ENCODE results near the gene MN1. TPM values are rescaled to one million over a fixed set of nuclear protein-coding genes. Genes with fewer than 3 reads are reported as not detected.

MN1 gene
- total RNA-seq, 3 donors from 2014 or later = 2.0 to 4.7 (median 3.2) TPM

- H3K27ac ChIP-seq = no peak overlapping the region
- H3K4me1 ChIP-seq = no peaks in the 10 kb centered on the region
- peak overlapping the region in 2 of 3 donors; percentile 10 to 19 for H3K4me3 ChIP-seq
- H3K27me3 ChIP-seq = no peaks in the 10 kb centered on the region
- DNase-seq (ENCODE audit: low spot score in 2 of 2) = no peak
- intact Hi-C loops (cut with DNase I; ENCODE audit: low total_unique reads) = no loop called here
- no peak for TF ChIP-seq POLR2AphosphoS5 (IDR thresholded peaks at IDR 0.05)
- TF ChIP-seq, protein P1, sequence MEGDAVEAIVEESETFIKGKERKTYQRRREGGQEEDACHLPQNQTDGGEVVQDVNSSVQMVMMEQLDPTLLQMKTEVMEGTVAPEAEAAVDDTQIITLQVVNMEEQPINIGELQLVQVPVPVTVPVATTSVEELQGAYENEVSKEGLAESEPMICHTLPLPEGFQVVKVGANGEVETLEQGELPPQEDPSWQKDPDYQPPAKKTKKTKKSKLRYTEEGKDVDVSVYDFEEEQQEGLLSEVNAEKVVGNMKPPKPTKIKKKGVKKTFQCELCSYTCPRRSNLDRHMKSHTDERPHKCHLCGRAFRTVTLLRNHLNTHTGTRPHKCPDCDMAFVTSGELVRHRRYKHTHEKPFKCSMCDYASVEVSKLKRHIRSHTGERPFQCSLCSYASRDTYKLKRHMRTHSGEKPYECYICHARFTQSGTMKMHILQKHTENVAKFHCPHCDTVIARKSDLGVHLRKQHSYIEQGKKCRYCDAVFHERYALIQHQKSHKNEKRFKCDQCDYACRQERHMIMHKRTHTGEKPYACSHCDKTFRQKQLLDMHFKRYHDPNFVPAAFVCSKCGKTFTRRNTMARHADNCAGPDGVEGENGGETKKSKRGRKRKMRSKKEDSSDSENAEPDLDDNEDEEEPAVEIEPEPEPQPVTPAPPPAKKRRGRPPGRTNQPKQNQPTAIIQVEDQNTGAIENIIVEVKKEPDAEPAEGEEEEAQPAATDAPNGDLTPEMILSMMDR (IDR thresholded peaks at IDR 0.05) = no peak
- no peak for TF ChIP-seq POLR2A (IDR thresholded peaks at IDR 0.05)
- no peaks in the 10 kb centered on the region for H3K9me3 ChIP-seq
- H3K36me3 ChIP-seq = no peaks in the 10 kb centered on the region
Measured at GRCh38 chr22:27776650-27776958, 25.0 kb downstream of the MN1 start.

DNA sequence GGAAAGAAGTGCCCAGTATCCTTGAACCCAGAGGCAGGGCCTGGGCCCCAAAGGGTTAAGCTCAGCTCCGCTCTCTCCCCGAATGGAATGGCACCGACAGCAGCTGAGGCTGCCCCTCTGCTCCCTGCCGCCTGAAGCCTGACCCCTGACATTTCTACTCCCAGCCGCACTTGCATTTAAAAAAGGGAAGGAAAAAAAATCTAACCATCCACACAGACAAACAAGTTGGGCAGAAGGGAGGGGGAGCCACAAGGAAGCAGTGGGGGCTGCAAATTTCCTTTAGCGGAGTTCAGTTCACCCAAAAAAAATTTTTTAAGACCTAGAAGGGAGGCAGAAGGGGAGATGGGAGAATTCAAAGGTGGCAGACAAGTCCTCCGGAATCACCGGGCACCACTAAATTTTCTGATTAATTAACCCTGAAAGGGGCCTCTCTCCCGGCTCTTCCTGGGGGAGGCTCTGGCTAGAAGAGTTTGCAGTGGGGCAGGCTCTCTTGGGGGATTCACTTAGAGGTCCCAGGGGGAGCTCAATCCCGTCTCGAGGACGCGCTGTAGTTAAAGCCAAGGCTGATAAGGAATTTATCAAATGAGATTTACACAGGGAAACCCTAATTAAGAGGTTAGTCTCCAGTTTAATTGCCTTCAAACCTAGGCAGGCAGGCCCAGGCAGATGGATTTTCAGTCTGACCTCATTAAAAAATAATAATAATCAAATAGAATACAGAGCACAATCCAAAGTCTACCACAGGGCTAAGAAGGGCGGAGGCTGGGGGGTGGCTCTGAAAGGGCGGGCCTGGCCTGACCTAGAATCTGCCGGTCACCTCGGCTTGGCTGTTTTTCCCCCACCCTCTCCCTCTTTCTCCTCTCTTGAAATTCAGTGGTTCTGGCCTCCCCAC lies 25.6 kb downstream of the MN1 start:
- no peaks in the 10 kb centered on the region for H3K36me3 ChIP-seq
- intact Hi-C loops (cut with DNase I; ENCODE audit: low total_unique reads) = no loop called here
- H3K27ac ChIP-seq = no peak overlapping the region
- H3K27me3 ChIP-seq = no peaks in the 10 kb centered on the region
- TF ChIP-seq POLR2AphosphoS5 (IDR thresholded peaks at IDR 0.05) (no peak), POLR2A (IDR thresholded peaks at IDR 0.05) (no peak)
- TF ChIP-seq, protein P1 (IDR thresholded peaks at IDR 0.05) = no peak
- H3K9me3 ChIP-seq = no peaks in the 10 kb centered on the region
- DNase-seq (ENCODE audit: low spot score in 2 of 2) = no peak
- peak overlapping the region in 2 of 3 donors; percentile 10 to 19 for H3K4me3 ChIP-seq
- no peaks in the 10 kb centered on the region for H3K4me1 ChIP-seq

DNA sequence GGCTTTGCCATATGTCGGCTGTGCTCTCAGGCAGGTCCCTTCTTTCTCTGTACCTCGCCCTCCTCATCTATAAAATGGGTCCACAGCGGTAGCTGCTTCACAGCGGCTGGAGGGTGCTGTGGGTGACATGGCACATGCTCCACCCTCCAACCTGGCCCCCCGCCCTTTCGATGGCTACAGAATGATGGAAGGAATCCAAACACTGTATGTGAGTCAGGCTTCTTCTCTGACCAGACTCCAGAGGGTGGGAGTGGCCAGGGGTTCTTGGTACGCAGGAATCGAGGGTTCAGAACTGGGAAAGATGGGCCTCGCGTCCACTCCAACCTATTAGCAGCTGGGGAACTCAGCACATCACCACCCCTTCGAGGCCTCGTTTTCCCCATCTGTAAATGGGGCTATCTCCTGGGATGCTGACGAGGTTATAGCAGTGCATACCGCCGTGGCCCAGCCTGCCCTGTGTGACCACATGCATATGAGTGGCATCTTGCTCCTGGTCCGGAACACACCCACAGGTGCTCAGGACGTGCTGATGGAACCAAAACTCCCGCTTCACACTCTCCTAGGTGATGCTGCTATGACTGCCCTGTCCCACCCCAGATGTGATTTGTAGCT lies 26.4 kb downstream of the MN1 start:
- Histone ChIP-seq H3K4me3 (no peak overlapping the region), H3K36me3 (no peaks in the 10 kb centered on the region), H3K9me3 (no peaks in the 10 kb centered on the region), H3K27ac (no peak overlapping the region), H3K27me3 (no peaks in the 10 kb centered on the region), H3K4me1 (no peaks in the 10 kb centered on the region)
- no peak for DNase-seq (ENCODE audit: low spot score in 2 of 2)
- intact Hi-C loops (cut with DNase I; ENCODE audit: low total_unique reads) = no loop called here
- TF ChIP-seq POLR2AphosphoS5 (IDR thresholded peaks at IDR 0.05) = no peak
- TF ChIP-seq, protein P1 (IDR thresholded peaks at IDR 0.05) = no peak
- TF ChIP-seq POLR2A (IDR thresholded peaks at IDR 0.05) = no peak

- H3K4me1 ChIP-seq = no peaks in the 10 kb centered on the region
- intact Hi-C loops (cut with DNase I; ENCODE audit: low total_unique reads) = no loop called here
- H3K27ac ChIP-seq = no peak overlapping the region
Measured at GRCh38 chr22:27774200-27774599, 27.4 kb downstream of the MN1 start.

More at GRCh38 chr22:27774200-27774599, 27.4 kb downstream of the MN1 start:
- Histone ChIP-seq H3K36me3 (no peaks in the 10 kb centered on the region), H3K27me3 (no peaks in the 10 kb centered on the region), H3K4me3 (no peak overlapping the region), H3K9me3 (no peaks in the 10 kb centered on the region)
- DNase-seq (ENCODE audit: low spot score in 2 of 2) = no peak
- TF ChIP-seq POLR2AphosphoS5 (IDR thresholded peaks at IDR 0.05) (no peak), POLR2A (IDR thresholded peaks at IDR 0.05) (no peak)
- TF ChIP-seq, protein P1 (IDR thresholded peaks at IDR 0.05) = no peak

Measured in breast epithelium (tissue), 4 donors.